Measurements from ENCODE around the gene BTRC. TPM values are rescaled to one million over a fixed set of nuclear protein-coding genes. Genes with fewer than 3 reads are reported as not detected.
A peak's percentile ranks its signal among the peaks of the same experiment; 100 is the strongest.
"Not testable (repeated sequence)": the region's sequence is repeated elsewhere in the genome, so short reads cannot be mapped to it uniquely, and the experiment has no call there.

The BTRC gene
- total RNA-seq, 1 donor from 2014 or later, result 7.1 TPM

- no peak for DNase-seq (ENCODE audit: low read depth in 2 of 2)
These were observed 7.8 kb upstream of the BTRC start for GRCh38 chr10:101346177-101346576.

- DNase-seq (ENCODE audit: low read depth in 2 of 2), result no peak
These were observed 2.9 kb upstream of the BTRC start for GRCh38 chr10:101351017-101351416.

GRCh38 chr10:101351477-101351876 lies 2.5 kb upstream of the BTRC start:
- no peak for DNase-seq (ENCODE audit: low read depth in 2 of 2)

GRCh38 chr10:101352857-101353256 lies 1.1 kb upstream of the BTRC start:
- DNase-seq (ENCODE audit: low read depth in 2 of 2), result not testable (repeated sequence)

GRCh38 chr10:101354328-101355071 lies 535 bp downstream of the BTRC start:
- peak; percentile 46 to 64 for DNase-seq (ENCODE audit: low read depth in 2 of 2)

- DNase-seq (ENCODE audit: low read depth in 2 of 2), result no peak
These were observed 1.2 kb downstream of the BTRC start for GRCh38 chr10:101355072-101355706.

GRCh38 chr10:101356132-101356531 lies 2.2 kb downstream of the BTRC start:
- no peak for DNase-seq (ENCODE audit: low read depth in 2 of 2)

- DNase-seq (ENCODE audit: low read depth in 2 of 2), result no peak
These were observed 4.0 kb downstream of the BTRC start for GRCh38 chr10:101357958-101358357.

GRCh38 chr10:101358706-101359300 lies 4.8 kb downstream of the BTRC start:
- peak in 1 of 2 donors; percentile 58 for DNase-seq (ENCODE audit: low read depth in 2 of 2)

- DNase-seq (ENCODE audit: low read depth in 2 of 2), result not testable (repeated sequence)
These were observed 6.1 kb downstream of the BTRC start for GRCh38 chr10:101360090-101360489.

- not testable (repeated sequence) for DNase-seq (ENCODE audit: low read depth in 2 of 2)
These were observed 6.9 kb downstream of the BTRC start for GRCh38 chr10:101360841-101361240.

- no peak for DNase-seq (ENCODE audit: low read depth in 2 of 2)
These were observed 10.0 kb downstream of the BTRC start for GRCh38 chr10:101363850-101364400.

GRCh38 chr10:101364721-101365120 lies 10.8 kb downstream of the BTRC start:
- no peak for DNase-seq (ENCODE audit: low read depth in 2 of 2)

- peak; percentile 67 to 91 for DNase-seq (ENCODE audit: low read depth in 2 of 2)
These were observed 13.8 kb downstream of the BTRC start for GRCh38 chr10:101367569-101368453.

GRCh38 chr10:101373063-101373462 lies 19.1 kb downstream of the BTRC start:
- no peak for DNase-seq (ENCODE audit: low read depth in 2 of 2)

- not testable (repeated sequence) for DNase-seq (ENCODE audit: low read depth in 2 of 2)
These were observed 20.0 kb downstream of the BTRC start for GRCh38 chr10:101373993-101374392.

- no peak for DNase-seq (ENCODE audit: low read depth in 2 of 2)
These were observed 21.1 kb downstream of the BTRC start for GRCh38 chr10:101375076-101375475.

- DNase-seq (ENCODE audit: low read depth in 2 of 2), result no peak
These were observed 25.8 kb downstream of the BTRC start for GRCh38 chr10:101379663-101380352.

GRCh38 chr10:101380353-101381017 lies 26.5 kb downstream of the BTRC start:
- no peak for DNase-seq (ENCODE audit: low read depth in 2 of 2)

All from lung microvascular endothelial cell (primary cell).